ENCODE data around the gene GUCY1A2.
A peak's percentile ranks its signal among the peaks of the same experiment; 100 is the strongest.

GUCY1A2 gene

DNA sequence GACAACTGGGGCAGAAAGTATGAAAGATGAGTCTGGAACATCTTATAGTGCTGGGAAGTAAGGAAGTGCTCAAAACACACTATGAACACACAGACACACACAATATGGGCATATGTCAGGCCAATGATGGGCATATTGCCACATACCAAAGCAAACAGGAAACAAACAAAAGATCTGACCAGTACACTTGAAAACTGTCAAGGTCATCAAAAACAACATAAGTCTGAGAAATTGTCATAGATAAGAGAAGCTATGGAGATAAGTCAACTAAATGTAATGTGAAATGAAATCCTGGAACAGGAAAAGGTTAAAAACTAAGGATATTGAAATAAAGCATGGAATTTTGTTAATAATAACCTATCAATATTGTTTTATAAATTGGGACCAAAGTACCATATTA lies 46.4 kb downstream of the GUCY1A2 start:
- H3K9ac ChIP-seq (ENCODE audit: low read depth, low read length), result no peak overlapping the region
- H3K9me3 ChIP-seq (ENCODE audit: control insufficient read depth, insufficient read depth, low read length), result no peaks in the 10 kb centered on the region
- H3K27me3 ChIP-seq (ENCODE audit: control insufficient read depth, insufficient read depth, low read length), result no peaks in the 10 kb centered on the region
- no peak overlapping the region for H3K27ac ChIP-seq (ENCODE audit: low read depth, low read length)
- no peaks in the 10 kb centered on the region for H3K36me3 ChIP-seq (ENCODE audit: control insufficient read depth, insufficient read depth, low read length)
- peaks cover 28% of the 10 kb centered on the region for H3K4me1 ChIP-seq (ENCODE audit: control insufficient read depth, insufficient read depth, low read length)
- no peak overlapping the region for H3K4me3 ChIP-seq (ENCODE audit: low read depth, low read length)

DNA sequence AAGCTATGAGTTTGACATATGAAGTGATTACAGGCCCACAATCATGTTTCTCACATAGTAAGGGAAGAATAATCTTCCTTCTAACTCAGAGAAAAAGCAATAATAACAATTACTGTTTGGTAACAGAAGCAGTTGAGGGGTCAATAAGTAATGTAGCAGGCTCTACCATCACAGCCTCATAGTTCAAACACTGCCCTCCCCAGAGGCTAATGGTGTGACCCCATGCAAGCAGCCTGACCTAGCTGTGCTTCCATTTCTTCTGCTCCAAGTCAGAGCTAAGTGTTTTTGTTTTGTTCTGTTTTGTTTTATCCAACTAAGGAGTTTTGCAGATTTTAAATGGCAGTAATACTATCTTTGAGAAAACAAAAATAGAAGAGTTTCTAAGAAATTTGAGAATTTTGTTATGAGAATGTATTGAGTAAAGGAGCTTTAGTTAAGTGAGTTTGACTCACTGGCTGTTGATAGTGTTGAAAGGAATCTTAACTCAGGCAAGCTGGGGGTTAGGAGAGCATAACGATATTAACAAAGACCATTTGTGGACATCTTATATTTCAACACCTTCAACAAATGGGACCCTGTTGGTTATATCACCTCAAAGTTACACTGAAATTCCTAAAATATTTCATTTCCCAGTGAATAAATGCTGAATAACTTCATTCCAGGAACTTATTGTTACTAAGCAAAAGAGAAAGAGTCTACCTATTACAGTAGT lies 48.5 kb downstream of the GUCY1A2 start:
- H3K27me3 ChIP-seq (ENCODE audit: control insufficient read depth, insufficient read depth, low read length), result no peaks in the 10 kb centered on the region
- H3K9me3 ChIP-seq (ENCODE audit: control insufficient read depth, insufficient read depth, low read length), result no peaks in the 10 kb centered on the region
- peaks cover 28% of the 10 kb centered on the region for H3K4me1 ChIP-seq (ENCODE audit: control insufficient read depth, insufficient read depth, low read length)
- H3K4me3 ChIP-seq (ENCODE audit: low read depth, low read length), result peak overlapping the region; percentile 18; the same call in 1 of the 2 replicates
- no peak overlapping the region for H3K9ac ChIP-seq (ENCODE audit: low read depth, low read length)
- H3K36me3 ChIP-seq (ENCODE audit: control insufficient read depth, insufficient read depth, low read length), result no peaks in the 10 kb centered on the region
- H3K27ac ChIP-seq (ENCODE audit: low read depth, low read length), result peak overlapping the region; percentile 87

DNA sequence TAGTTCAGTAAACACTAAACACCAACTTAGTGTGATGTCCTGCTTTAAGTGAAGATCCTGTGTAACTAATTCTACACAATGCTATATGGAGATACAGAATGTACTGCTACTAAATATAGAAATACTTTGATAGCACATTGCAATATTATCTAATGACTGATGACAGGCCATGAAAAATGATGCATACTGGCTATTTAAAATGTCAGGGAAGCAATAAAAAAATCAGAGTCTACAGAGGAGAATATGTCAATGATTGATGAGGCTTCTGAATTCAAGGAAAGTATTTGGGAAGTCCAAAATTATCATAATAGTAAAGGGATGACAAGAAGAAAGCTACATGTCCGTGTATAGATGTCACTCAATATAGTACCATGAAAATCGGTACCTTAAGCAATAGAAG lies 55.3 kb downstream of the GUCY1A2 start:
- H3K9me3 ChIP-seq (ENCODE audit: control insufficient read depth, insufficient read depth, low read length), result no peaks in the 10 kb centered on the region
- H3K4me1 ChIP-seq (ENCODE audit: control insufficient read depth, insufficient read depth, low read length), result peaks cover 36% of the 10 kb centered on the region
- H3K9ac ChIP-seq (ENCODE audit: low read depth, low read length), result no peak overlapping the region
- no peak overlapping the region for H3K4me3 ChIP-seq (ENCODE audit: low read depth, low read length)
- H3K27ac ChIP-seq (ENCODE audit: low read depth, low read length), result no peak overlapping the region
- H3K36me3 ChIP-seq (ENCODE audit: control insufficient read depth, insufficient read depth, low read length), result no peaks in the 10 kb centered on the region
- no peaks in the 10 kb centered on the region for H3K27me3 ChIP-seq (ENCODE audit: control insufficient read depth, insufficient read depth, low read length)

DNA sequence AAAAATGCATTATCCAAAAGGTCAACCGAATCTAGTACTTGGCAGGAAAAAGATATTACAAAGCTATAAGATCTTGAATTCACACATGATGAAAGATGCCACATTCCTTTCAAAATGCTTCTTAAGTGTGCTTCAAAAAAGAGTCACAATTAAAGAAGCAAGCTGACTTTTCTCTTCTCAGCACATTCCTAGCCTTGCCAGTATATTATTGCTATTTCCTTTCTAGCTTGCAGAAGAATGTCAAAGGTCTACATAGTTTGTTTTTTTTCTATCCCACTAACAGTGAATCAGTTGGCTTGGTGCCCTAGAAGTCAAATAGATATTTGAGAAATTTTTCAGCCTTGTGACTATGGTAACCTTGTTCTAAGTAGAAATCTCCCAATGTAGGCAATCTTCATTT lies 56.8 kb downstream of the GUCY1A2 start:
- Histone ChIP-seq H3K9me3 (ENCODE audit: control insufficient read depth, insufficient read depth, low read length) (no peaks in the 10 kb centered on the region), H3K4me1 (ENCODE audit: control insufficient read depth, insufficient read depth, low read length) (peaks cover 47% of the 10 kb centered on the region), H3K9ac (ENCODE audit: low read depth, low read length) (no peak overlapping the region), H3K4me3 (ENCODE audit: low read depth, low read length) (no peak overlapping the region), H3K36me3 (ENCODE audit: control insufficient read depth, insufficient read depth, low read length) (no peaks in the 10 kb centered on the region), H3K27ac (ENCODE audit: low read depth, low read length) (no peak overlapping the region), H3K27me3 (ENCODE audit: control insufficient read depth, insufficient read depth, low read length) (no peaks in the 10 kb centered on the region)

DNA sequence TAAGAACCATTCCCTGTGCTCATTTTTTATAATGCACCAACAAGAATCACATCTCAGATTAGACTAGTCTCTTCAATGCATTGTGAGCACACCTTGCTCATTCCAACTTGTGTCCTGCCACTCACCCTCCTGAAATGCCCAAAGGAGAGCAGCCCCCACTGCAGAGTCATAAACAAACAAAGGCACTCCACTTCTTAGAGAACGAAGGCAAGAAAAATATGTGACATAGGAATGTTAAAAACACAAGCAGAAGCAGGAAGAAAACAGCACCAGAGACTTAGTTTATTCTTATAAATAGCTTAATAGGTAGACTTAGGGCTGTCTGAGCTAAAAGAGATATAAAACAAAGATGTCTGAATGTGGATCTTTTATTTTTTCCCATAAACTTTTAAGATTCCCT lies 57.2 kb downstream of the GUCY1A2 start:
- Histone ChIP-seq H3K27me3 (ENCODE audit: control insufficient read depth, insufficient read depth, low read length) (no peaks in the 10 kb centered on the region), H3K9ac (ENCODE audit: low read depth, low read length) (no peak overlapping the region), H3K27ac (ENCODE audit: low read depth, low read length) (no peak overlapping the region), H3K9me3 (ENCODE audit: control insufficient read depth, insufficient read depth, low read length) (no peaks in the 10 kb centered on the region), H3K4me3 (ENCODE audit: low read depth, low read length) (no peak overlapping the region), H3K36me3 (ENCODE audit: control insufficient read depth, insufficient read depth, low read length) (no peaks in the 10 kb centered on the region), H3K4me1 (ENCODE audit: control insufficient read depth, insufficient read depth, low read length) (peaks cover 50% of the 10 kb centered on the region)

GRCh38 chr11:106959800-106960199 lies 58.5 kb downstream of the GUCY1A2 start:
- Histone ChIP-seq H3K36me3 (ENCODE audit: control insufficient read depth, insufficient read depth, low read length) (no peaks in the 10 kb centered on the region), H3K4me3 (ENCODE audit: low read depth, low read length) (no peak overlapping the region), H3K9me3 (ENCODE audit: control insufficient read depth, insufficient read depth, low read length) (no peaks in the 10 kb centered on the region; the same call in 1 of the 2 replicates), H3K27me3 (ENCODE audit: control insufficient read depth, insufficient read depth, low read length) (no peaks in the 10 kb centered on the region), H3K27ac (ENCODE audit: low read depth, low read length) (peak overlapping the region; percentile 59), H3K4me1 (ENCODE audit: control insufficient read depth, insufficient read depth, low read length) (peaks cover 50% of the 10 kb centered on the region), H3K9ac (ENCODE audit: low read depth, low read length) (no peak overlapping the region)

DNA sequence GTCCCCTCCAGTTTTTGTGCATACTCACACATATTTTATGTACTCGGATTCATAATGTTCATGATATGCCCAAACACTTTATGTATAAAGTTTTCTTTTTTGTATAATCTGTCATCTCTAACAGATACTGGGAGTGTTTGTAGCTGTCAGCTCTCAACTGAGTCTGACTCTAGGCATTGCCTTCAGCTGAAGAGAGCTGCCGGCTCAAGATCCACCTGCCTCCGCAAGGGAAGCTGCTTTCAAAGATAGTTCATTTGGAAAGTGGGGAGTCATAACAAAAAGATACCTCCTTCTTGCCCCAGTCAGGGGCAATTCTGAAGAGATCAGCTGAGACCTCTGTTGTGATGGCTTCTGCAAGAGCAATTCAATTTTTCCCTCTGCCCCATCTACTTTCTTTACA lies 58.9 kb downstream of the GUCY1A2 start:
- Histone ChIP-seq H3K36me3 (ENCODE audit: control insufficient read depth, insufficient read depth, low read length) (no peaks in the 10 kb centered on the region), H3K4me3 (ENCODE audit: low read depth, low read length) (no peak overlapping the region), H3K27me3 (ENCODE audit: control insufficient read depth, insufficient read depth, low read length) (no peaks in the 10 kb centered on the region), H3K4me1 (ENCODE audit: control insufficient read depth, insufficient read depth, low read length) (peaks cover 50% of the 10 kb centered on the region), H3K9me3 (ENCODE audit: control insufficient read depth, insufficient read depth, low read length) (no peaks in the 10 kb centered on the region; the same call in 1 of the 2 replicates), H3K9ac (ENCODE audit: low read depth, low read length) (no peak overlapping the region), H3K27ac (ENCODE audit: low read depth, low read length) (peak overlapping the region; percentile 59)

GRCh38 chr11:106958517-106959248 lies 59.6 kb downstream of the GUCY1A2 start:
- Histone ChIP-seq H3K4me1 (ENCODE audit: control insufficient read depth, insufficient read depth, low read length) (peaks cover 50% of the 10 kb centered on the region), H3K36me3 (ENCODE audit: control insufficient read depth, insufficient read depth, low read length) (no peaks in the 10 kb centered on the region), H3K27ac (ENCODE audit: low read depth, low read length) (no peak overlapping the region), H3K9me3 (ENCODE audit: control insufficient read depth, insufficient read depth, low read length) (no peaks in the 10 kb centered on the region; the same call in 1 of the 2 replicates), H3K9ac (ENCODE audit: low read depth, low read length) (no peak overlapping the region), H3K27me3 (ENCODE audit: control insufficient read depth, insufficient read depth, low read length) (no peaks in the 10 kb centered on the region), H3K4me3 (ENCODE audit: low read depth, low read length) (no peak overlapping the region; the same call in 1 of the 2 replicates)

DNA sequence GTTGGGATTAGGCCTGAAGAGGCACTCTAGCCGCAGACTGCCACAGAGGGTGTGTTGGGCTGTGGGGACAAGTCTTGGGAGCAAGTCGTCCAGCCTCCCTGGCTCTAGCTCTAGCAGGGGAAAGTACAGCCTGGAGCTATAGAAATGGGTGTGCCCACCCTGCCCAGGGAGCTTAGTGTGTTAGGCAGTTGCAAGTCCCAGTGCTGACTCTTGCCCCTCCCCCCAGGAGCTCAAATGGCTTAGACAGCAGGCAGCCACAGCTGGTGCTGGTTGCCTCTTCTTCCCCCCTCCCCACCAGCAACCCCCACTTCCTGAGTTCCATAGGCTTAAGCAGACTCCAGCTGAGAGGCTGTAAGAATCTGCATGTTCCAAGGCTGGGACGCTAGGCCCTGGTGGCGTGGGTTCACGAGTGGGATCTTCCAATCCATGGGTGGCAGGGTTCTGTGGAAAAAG lies 61.2 kb downstream of the GUCY1A2 start:
- Histone ChIP-seq H3K9me3 (ENCODE audit: control insufficient read depth, insufficient read depth, low read length) (no peaks in the 10 kb centered on the region; the same call in 1 of the 2 replicates), H3K9ac (ENCODE audit: low read depth, low read length) (no peak overlapping the region), H3K4me1 (ENCODE audit: control insufficient read depth, insufficient read depth, low read length) (peaks cover 50% of the 10 kb centered on the region), H3K36me3 (ENCODE audit: control insufficient read depth, insufficient read depth, low read length) (no peaks in the 10 kb centered on the region), H3K4me3 (ENCODE audit: low read depth, low read length) (no peak overlapping the region), H3K27me3 (ENCODE audit: control insufficient read depth, insufficient read depth, low read length) (no peaks in the 10 kb centered on the region), H3K27ac (ENCODE audit: low read depth, low read length) (peak overlapping the region; percentile 23)

GRCh38 chr11:106950067-106950491 lies 68.2 kb downstream of the GUCY1A2 start:
- Histone ChIP-seq H3K4me1 (ENCODE audit: control insufficient read depth, insufficient read depth, low read length) (no peaks in the 10 kb centered on the region), H3K36me3 (ENCODE audit: control insufficient read depth, insufficient read depth, low read length) (no peaks in the 10 kb centered on the region), H3K9me3 (ENCODE audit: control insufficient read depth, insufficient read depth, low read length) (no peaks in the 10 kb centered on the region; the same call in 1 of the 2 replicates), H3K27me3 (ENCODE audit: control insufficient read depth, insufficient read depth, low read length) (no peaks in the 10 kb centered on the region), H3K4me3 (ENCODE audit: low read depth, low read length) (no peak overlapping the region), H3K9ac (ENCODE audit: low read depth, low read length) (no peak overlapping the region), H3K27ac (ENCODE audit: low read depth, low read length) (no peak overlapping the region)

- Histone ChIP-seq H3K9ac (ENCODE audit: low read depth, low read length) (no peak overlapping the region), H3K27ac (ENCODE audit: low read depth, low read length) (no peak overlapping the region), H3K9me3 (ENCODE audit: control insufficient read depth, insufficient read depth, low read length) (no peaks in the 10 kb centered on the region), H3K4me1 (ENCODE audit: control insufficient read depth, insufficient read depth, low read length) (no peaks in the 10 kb centered on the region), H3K27me3 (ENCODE audit: control insufficient read depth, insufficient read depth, low read length) (no peaks in the 10 kb centered on the region), H3K36me3 (ENCODE audit: control insufficient read depth, insufficient read depth, low read length) (no peaks in the 10 kb centered on the region), H3K4me3 (ENCODE audit: low read depth, low read length) (no peak overlapping the region)
Observed at GRCh38 chr11:106943089-106943488, 75.2 kb downstream of the GUCY1A2 start.

All from HUES48 (cell line).